WTC11 (cell line): ENCODE data around the gene NPC2. TPM values are rescaled to one million over a fixed set of nuclear protein-coding genes. Genes with fewer than 3 reads are reported as not detected.
A peak's percentile ranks its signal among the peaks of the same experiment; 100 is the strongest.

ENCODE experiments used
- ATAC-seq: fragments of 200-7000 bp; cut with Tn5 transposase; 2 replicates; pipeline ENCODE4 v1.10.0; 2021; ENCODE audit warnings: mild to moderate bottlenecking, moderate library complexity
- CTCF ChIA-PET: fragments of 300-600 bp; sonication (Branson Sonifier 250); formaldehyde crosslinking; loops from one replicate; lab custom pipeline; 2021; ENCODE audit warnings: antibody characterized with exemption; lab: Charles Lee
- POLR2A ChIA-PET: fragments of 350-600 bp; sonication (Branson Sonifier 250); formaldehyde crosslinking; loops from one replicate; lab custom pipeline; 2021; ENCODE audit warnings: antibody characterized with exemption; lab: Charles Lee
- DNase-seq: peaks from one replicate; pipeline ENCODE4 v3.0.0; 2021; ENCODE audit warnings: low spot score
- H3K27ac Mint-ChIP-seq: 2 replicates; pipeline ENCODE4 v1.8.0; 2021; ENCODE audit warnings: mixed read lengths
- H3K27me3 Mint-ChIP-seq: 2 replicates; pipeline ENCODE4 v1.8.0; 2021; ENCODE audit warnings: low read depth, mild to moderate bottlenecking, moderate library complexity, mixed read lengths
- H3K36me3 Mint-ChIP-seq: 2 replicates; pipeline ENCODE4 v1.8.0; 2021; ENCODE audit warnings: mixed read lengths
- H3K4me1 Mint-ChIP-seq: 2 replicates; pipeline ENCODE4 v1.8.0; 2022; ENCODE audit warnings: mixed read lengths
- H3K4me3 Mint-ChIP-seq: 2 replicates; pipeline ENCODE4 v1.8.0; 2021; ENCODE audit warnings: mild to moderate bottlenecking, moderate library complexity, mixed read lengths
- H3K9me3 Mint-ChIP-seq: 2 replicates; pipeline ENCODE4 v1.8.0; 2021; ENCODE audit warnings: mixed read lengths
- ATF1 ChIP-seq: sonication (generic); formaldehyde crosslinking; IDR thresholded peaks from 2 replicates; pipeline ENCODE4 v1.8.1; 2023; ENCODE audit warnings: mild to moderate bottlenecking, moderate library complexity, missing genetic modification reagents
- CREB1 ChIP-seq: sonication (generic); formaldehyde crosslinking; IDR thresholded peaks from 2 replicates; pipeline ENCODE4 v1.8.0; 2023; ENCODE audit warnings: mild to moderate bottlenecking, missing genetic modification reagents
- CREM ChIP-seq: sonication (generic); formaldehyde crosslinking; IDR thresholded peaks from 2 replicates; pipeline ENCODE4 v1.8.1; 2022; ENCODE audit warnings: mild to moderate bottlenecking, missing genetic modification reagents, moderate library complexity
- EMX1 ChIP-seq: fragments of 250-450 bp; sonication (Bioruptor Pico); IDR thresholded peaks from 2 replicates; pipeline ENCODE4 v1.8.0; 2021; ENCODE audit warnings: mild to moderate bottlenecking
- ESRRA ChIP-seq: sonication (generic); formaldehyde crosslinking; IDR thresholded peaks from 2 replicates; pipeline ENCODE4 v1.8.1; 2022; ENCODE audit warnings: mild to moderate bottlenecking, missing genetic modification reagents, borderline replicate concordance
- ETV6 ChIP-seq: sonication (generic); formaldehyde crosslinking; IDR thresholded peaks from 2 replicates; pipeline ENCODE4 v1.8.1; 2022; ENCODE audit warnings: mild to moderate bottlenecking, missing genetic modification reagents
- FOXP1 ChIP-seq: sonication (generic); formaldehyde crosslinking; IDR thresholded peaks from 2 replicates; pipeline ENCODE4 v1.8.0; 2022; ENCODE audit warnings: missing genetic modification reagents, mild to moderate bottlenecking, moderate library complexity, borderline replicate concordance
- HMGA2 ChIP-seq: fragments of 250-450 bp; sonication (Bioruptor Pico); IDR thresholded peaks from 2 replicates; pipeline ENCODE4 v1.4.0; 2021; ENCODE audit warnings: mild to moderate bottlenecking, moderate library complexity
- HMGXB4 ChIP-seq: sonication (generic); formaldehyde crosslinking; IDR thresholded peaks from 2 replicates; pipeline ENCODE4 v1.8.1; 2023; ENCODE audit warnings: mild to moderate bottlenecking, moderate library complexity, missing genetic modification reagents
- JAZF1 ChIP-seq: fragments of 250-450 bp; sonication (Bioruptor Pico); IDR thresholded peaks from 2 replicates; pipeline ENCODE4 v1.9.0; 2021; ENCODE audit warnings: moderate library complexity, mild to moderate bottlenecking, inconsistent platforms
- KAT7 ChIP-seq: sonication (generic); formaldehyde crosslinking; IDR thresholded peaks from 2 replicates; pipeline ENCODE4 v1.8.1; 2023; ENCODE audit warnings: missing genetic modification reagents, mild to moderate bottlenecking, borderline replicate concordance
- NFE2L1 ChIP-seq: sonication (generic); formaldehyde crosslinking; IDR thresholded peaks from 2 replicates; pipeline ENCODE4 v1.8.1; 2023; ENCODE audit warnings: missing genetic modification reagents
- PRRX2 ChIP-seq: fragments of 250-450 bp; sonication (Bioruptor Pico); IDR thresholded peaks from 2 replicates; pipeline ENCODE4 v1.8.0; 2021; ENCODE audit warnings: mild to moderate bottlenecking
- ZMAT4 ChIP-seq: fragments of 250-450 bp; sonication (Bioruptor Pico); IDR thresholded peaks from 2 replicates; pipeline ENCODE4 v1.9.0; 2021; ENCODE audit warnings: mild to moderate bottlenecking
- ZNF396 ChIP-seq: fragments of 250-450 bp; sonication (Bioruptor Pico); IDR thresholded peaks from 2 replicates; pipeline ENCODE4 v1.8.0; 2021; ENCODE audit warnings: mild to moderate bottlenecking, moderate library complexity, borderline replicate concordance
- ZNF532 ChIP-seq: fragments of 250-450 bp; sonication (Bioruptor Pico); IDR thresholded peaks from 2 replicates; pipeline ENCODE4 v1.9.0; 2021; ENCODE audit warnings: mild to moderate bottlenecking, borderline replicate concordance
- total RNA-seq: library from RNA; stranded (reverse); gene quantifications from 3 replicates; pipeline ENCODE4 v1.2.3, GENCODE V29; 2021
- TF ChIP-seq, protein P1 (sequence below): sonication (generic); formaldehyde crosslinking; IDR thresholded peaks from 2 replicates; pipeline ENCODE4 v1.8.0; 2023; ENCODE audit warnings: mild to moderate bottlenecking, missing genetic modification reagents
- TF ChIP-seq, protein P2 (sequence below): sonication (generic); formaldehyde crosslinking; IDR thresholded peaks from 2 replicates; pipeline ENCODE4 v1.8.0; 2022; ENCODE audit warnings: mild to moderate bottlenecking, missing genetic modification reagents
- TF ChIP-seq, protein P3 (sequence below): fragments of 250-450 bp; sonication (Bioruptor Pico); IDR thresholded peaks from 2 replicates; pipeline ENCODE4 v2.1.2; 2022; ENCODE audit warnings: mild to moderate bottlenecking, moderate library complexity
- TF ChIP-seq, protein P4 (sequence below): sonication (generic); formaldehyde crosslinking; IDR thresholded peaks from 2 replicates; pipeline ENCODE4 v1.8.0; 2023; ENCODE audit warnings: missing genetic modification reagents, mild to moderate bottlenecking, borderline replicate concordance

The NPC2 gene
- total RNA-seq, 1 experiment from 2014 or later: 139 TPM

GRCh38 chr14:74488786-74489397 is 4.2 kb downstream of the NPC2 start (continued):
- TF ChIP-seq, protein P1, sequence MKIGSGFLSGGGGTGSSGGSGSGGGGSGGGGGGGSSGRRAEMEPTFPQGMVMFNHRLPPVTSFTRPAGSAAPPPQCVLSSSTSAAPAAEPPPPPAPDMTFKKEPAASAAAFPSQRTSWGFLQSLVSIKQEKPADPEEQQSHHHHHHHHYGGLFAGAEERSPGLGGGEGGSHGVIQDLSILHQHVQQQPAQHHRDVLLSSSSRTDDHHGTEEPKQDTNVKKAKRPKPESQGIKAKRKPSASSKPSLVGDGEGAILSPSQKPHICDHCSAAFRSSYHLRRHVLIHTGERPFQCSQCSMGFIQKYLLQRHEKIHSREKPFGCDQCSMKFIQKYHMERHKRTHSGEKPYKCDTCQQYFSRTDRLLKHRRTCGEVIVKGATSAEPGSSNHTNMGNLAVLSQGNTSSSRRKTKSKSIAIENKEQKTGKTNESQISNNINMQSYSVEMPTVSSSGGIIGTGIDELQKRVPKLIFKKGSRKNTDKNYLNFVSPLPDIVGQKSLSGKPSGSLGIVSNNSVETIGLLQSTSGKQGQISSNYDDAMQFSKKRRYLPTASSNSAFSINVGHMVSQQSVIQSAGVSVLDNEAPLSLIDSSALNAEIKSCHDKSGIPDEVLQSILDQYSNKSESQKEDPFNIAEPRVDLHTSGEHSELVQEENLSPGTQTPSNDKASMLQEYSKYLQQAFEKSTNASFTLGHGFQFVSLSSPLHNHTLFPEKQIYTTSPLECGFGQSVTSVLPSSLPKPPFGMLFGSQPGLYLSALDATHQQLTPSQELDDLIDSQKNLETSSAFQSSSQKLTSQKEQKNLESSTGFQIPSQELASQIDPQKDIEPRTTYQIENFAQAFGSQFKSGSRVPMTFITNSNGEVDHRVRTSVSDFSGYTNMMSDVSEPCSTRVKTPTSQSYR: no peak
- TF ChIP-seq ETV6 (no peak), HMGA2 (CRISPR knock-in tag) (no peak), ATF1 (CRISPR knock-in tag) (no peak), JAZF1 (CRISPR knock-in tag) (no peak), ZNF396 (CRISPR knock-in tag) (no peak), FOXP1 (CRISPR knock-in tag) (no peak), CREB1 (CRISPR knock-in tag) (no peak), PRRX2 (no peak), KAT7 (no peak), NFE2L1 (no peak), EMX1 (CRISPR knock-in tag) (no peak), ZNF532 (no peak), ESRRA (no peak)
- TF ChIP-seq, protein P2, sequence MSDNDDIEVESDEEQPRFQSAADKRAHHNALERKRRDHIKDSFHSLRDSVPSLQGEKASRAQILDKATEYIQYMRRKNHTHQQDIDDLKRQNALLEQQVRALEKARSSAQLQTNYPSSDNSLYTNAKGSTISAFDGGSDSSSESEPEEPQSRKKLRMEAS: no peak
- TF ChIP-seq, protein P3, sequence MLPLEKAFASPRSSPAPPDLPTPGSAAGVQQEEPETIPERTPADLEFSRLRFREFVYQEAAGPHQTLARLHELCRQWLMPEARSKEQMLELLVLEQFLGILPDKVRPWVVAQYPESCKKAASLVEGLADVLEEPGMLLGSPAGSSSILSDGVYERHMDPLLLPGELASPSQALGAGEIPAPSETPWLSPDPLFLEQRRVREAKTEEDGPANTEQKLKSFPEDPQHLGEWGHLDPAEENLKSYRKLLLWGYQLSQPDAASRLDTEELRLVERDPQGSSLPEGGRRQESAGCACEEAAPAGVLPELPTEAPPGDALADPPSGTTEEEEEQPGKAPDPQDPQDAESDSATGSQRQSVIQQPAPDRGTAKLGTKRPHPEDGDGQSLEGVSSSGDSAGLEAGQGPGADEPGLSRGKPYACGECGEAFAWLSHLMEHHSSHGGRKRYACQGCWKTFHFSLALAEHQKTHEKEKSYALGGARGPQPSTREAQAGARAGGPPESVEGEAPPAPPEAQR (CRISPR knock-in tag): no peak

DNA sequence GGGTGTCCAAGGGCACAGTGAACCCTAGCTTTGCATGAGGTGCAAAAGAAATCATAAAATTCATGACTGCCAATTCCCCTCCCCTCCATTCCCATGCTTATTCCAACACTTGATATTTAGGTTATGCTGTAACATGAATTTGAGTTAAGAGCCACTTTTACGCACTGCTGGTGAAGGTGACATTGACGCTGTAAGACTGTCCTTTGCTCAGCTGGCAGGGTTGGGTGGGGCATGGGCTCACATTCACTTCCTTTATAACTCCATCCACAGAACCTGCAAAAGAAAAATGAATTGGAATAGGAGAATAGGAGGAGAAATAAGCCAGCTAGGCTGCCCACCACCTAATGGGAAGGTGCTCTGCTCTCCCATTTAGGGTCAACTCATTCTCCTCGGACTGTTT is 6.9 kb downstream of the NPC2 start:
- Mint-ChIP-seq H3K4me1 (peaks cover 29% of the 10 kb centered on the region), H3K27me3 (no peaks in the 10 kb centered on the region), H3K36me3 (peaks cover 35% of the 10 kb centered on the region)
- no peak for ATAC-seq
- TF ChIP-seq HMGXB4 (no peak), ZMAT4 (CRISPR knock-in tag) (no peak), NFE2L1 (no peak), CREM (CRISPR knock-in tag) (no peak)
- TF ChIP-seq, protein P4, sequence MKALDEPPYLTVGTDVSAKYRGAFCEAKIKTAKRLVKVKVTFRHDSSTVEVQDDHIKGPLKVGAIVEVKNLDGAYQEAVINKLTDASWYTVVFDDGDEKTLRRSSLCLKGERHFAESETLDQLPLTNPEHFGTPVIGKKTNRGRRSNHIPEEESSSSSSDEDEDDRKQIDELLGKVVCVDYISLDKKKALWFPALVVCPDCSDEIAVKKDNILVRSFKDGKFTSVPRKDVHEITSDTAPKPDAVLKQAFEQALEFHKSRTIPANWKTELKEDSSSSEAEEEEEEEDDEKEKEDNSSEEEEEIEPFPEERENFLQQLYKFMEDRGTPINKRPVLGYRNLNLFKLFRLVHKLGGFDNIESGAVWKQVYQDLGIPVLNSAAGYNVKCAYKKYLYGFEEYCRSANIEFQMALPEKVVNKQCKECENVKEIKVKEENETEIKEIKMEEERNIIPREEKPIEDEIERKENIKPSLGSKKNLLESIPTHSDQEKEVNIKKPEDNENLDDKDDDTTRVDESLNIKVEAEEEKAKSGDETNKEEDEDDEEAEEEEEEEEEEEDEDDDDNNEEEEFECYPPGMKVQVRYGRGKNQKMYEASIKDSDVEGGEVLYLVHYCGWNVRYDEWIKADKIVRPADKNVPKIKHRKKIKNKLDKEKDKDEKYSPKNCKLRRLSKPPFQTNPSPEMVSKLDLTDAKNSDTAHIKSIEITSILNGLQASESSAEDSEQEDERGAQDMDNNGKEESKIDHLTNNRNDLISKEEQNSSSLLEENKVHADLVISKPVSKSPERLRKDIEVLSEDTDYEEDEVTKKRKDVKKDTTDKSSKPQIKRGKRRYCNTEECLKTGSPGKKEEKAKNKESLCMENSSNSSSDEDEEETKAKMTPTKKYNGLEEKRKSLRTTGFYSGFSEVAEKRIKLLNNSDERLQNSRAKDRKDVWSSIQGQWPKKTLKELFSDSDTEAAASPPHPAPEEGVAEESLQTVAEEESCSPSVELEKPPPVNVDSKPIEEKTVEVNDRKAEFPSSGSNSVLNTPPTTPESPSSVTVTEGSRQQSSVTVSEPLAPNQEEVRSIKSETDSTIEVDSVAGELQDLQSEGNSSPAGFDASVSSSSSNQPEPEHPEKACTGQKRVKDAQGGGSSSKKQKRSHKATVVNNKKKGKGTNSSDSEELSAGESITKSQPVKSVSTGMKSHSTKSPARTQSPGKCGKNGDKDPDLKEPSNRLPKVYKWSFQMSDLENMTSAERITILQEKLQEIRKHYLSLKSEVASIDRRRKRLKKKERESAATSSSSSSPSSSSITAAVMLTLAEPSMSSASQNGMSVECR (CRISPR knock-in tag): no peak
- TF ChIP-seq, all 79 proteins: peak for 0
- ChIA-PET POLR2A (interaction anchor here (0.6 kb wide), 1 partner anchor 195 kb away, joined by 5 read pairs; no protein-coding TSS in a partner anchor), CTCF (interaction anchor here (0.6 to 1.7 kb wide), 3 partner anchors 16 to 195 kb away, joined by 3 to 4 read pairs (median 4); no protein-coding TSS in a partner anchor)
- no peak overlapping the region for H3K4me3 Mint-ChIP-seq
- no peaks in the 10 kb centered on the region for H3K9me3 Mint-ChIP-seq
- DNase-seq: no peak
- 0 out of 2 replicates have a peak overlapping the region, but pooled peaks have one; percentile 27 for H3K27ac Mint-ChIP-seq
